ENCODE data around the gene PPP1CA. TPM values are rescaled to one million over a fixed set of nuclear protein-coding genes. Genes with fewer than 3 reads are reported as not detected.

Gene PPP1CA
- total RNA-seq, 1 donor from 2014 or later = 103 TPM

DNA sequence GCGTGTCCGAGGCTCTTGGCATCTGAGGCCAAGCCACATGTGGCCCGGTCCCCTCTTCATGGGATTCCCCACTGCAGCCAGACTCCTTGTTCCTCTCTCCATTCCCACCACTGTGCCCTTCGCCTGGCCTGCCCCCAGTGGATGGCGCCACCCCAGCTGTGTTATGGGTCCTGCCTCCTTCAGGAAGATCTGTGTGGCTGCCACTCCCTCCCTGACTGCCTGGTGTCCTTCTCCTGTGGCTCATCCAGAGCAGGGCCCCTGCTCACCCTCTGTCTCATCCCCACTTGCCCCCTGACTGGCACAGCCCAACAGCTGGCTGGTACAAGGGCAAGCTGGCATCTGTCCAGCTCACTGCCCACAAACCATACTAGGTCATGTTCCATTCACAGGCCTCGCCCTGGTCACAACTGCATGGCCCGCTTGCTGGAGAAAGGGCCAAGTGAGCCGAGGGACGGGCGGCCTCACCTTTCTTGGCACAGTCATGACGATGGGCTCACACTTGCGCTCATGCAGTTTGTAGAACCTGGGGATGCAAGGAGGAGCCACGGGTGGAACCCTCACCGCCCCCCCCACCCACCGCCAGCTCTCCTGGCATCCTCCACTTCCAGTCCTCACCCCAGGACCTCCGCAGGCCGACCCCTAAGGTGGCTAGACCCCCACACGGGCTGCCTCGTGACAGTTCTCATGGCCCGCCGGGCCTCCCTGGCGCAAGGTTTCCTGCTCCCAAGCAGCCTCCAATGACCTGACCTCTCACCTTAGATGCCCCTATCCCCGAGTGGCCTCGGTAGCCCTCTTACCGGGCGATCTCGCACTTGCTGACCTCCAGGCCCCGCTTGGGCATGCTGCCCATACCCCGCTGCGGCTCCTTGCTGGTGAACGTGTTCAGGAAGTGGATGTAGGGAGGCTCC lies 37.9 kb upstream of the PPP1CA start:
- H3K4me1 Mint-ChIP-seq = peaks cover 9% of the 10 kb centered on the region
- DNase-seq (ENCODE audit: low spot score in 2 of 2, unreplicated experiment in 2 of 2) = no peak
- no peak overlapping the region for H3K4me3 Mint-ChIP-seq
- no peaks in the 10 kb centered on the region for H3K27me3 Mint-ChIP-seq (ENCODE audit: low read depth)
- H3K36me3 Mint-ChIP-seq = peaks cover 2% of the 10 kb centered on the region
- H3K27ac Mint-ChIP-seq = peak overlapping the region; percentile 64
- TF ChIP-seq, protein P1, sequence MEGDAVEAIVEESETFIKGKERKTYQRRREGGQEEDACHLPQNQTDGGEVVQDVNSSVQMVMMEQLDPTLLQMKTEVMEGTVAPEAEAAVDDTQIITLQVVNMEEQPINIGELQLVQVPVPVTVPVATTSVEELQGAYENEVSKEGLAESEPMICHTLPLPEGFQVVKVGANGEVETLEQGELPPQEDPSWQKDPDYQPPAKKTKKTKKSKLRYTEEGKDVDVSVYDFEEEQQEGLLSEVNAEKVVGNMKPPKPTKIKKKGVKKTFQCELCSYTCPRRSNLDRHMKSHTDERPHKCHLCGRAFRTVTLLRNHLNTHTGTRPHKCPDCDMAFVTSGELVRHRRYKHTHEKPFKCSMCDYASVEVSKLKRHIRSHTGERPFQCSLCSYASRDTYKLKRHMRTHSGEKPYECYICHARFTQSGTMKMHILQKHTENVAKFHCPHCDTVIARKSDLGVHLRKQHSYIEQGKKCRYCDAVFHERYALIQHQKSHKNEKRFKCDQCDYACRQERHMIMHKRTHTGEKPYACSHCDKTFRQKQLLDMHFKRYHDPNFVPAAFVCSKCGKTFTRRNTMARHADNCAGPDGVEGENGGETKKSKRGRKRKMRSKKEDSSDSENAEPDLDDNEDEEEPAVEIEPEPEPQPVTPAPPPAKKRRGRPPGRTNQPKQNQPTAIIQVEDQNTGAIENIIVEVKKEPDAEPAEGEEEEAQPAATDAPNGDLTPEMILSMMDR (IDR thresholded peaks at IDR 0.05; ENCODE audit: unreplicated experiment) = no peak
- H3K9me3 Mint-ChIP-seq = no peaks in the 10 kb centered on the region

DNA sequence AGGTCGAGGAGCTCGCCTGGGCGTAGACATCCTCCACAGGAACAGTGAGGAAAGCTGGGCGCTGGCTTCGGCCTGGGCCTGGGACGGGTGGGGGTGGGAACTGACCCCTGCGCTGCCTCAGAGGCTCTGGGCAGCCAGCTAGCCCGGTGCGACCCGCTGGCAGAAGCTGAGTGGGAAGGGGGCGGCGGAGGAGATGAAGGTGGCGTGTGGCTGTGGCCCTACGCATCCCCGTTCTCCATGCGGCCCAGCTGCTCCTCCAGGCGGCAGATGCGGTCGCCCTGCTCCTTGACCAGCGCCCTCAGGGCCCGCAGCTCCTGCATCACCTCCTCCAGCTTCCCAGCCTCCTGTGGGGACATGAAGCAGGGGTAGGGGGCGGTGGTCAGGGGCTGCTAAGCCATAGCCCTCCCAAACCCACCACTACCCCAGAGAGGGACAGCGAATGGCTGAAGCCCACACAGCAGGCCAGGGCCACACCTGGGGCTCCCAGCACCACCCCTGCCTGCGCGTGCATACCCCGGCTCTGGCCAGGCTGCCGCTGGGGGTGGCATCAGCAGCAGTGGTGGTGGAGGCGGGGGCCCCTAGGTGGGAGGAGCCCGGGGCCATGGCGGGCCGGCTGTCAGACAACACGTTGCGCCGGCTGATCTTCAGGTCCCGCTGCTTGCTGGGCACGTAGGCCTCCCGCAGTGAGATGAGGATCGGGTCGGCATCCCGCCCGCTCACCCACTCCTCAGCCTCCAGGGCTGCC lies 36.7 kb upstream of the PPP1CA start:
- no peaks in the 10 kb centered on the region for H3K27me3 Mint-ChIP-seq (ENCODE audit: low read depth)
- DNase-seq (ENCODE audit: low spot score in 2 of 2, unreplicated experiment in 2 of 2) = no peak

DNA sequence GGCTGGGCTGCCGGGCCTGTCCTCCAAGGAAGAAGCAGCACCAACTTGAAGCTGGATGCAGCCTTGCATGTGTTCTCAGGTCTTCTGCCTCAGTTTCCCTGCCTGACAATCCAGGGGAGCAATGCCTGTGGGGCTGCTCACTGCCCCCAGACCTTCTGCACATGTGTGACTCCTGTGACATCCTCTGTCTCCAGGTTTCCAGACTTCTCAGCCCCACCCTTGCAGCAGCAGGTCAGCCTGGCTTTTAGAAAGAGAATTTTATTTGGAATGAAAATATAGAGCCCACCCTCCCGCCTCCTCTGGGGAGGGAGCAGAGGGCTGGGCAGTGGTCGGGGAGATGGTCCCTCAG lies 36.1 kb upstream of the PPP1CA start:
- Mint-ChIP-seq H3K27me3 (ENCODE audit: low read depth) (no peaks in the 10 kb centered on the region), H3K27ac (peak overlapping the region; percentile 34), H3K9me3 (no peaks in the 10 kb centered on the region), H3K4me3 (no peak overlapping the region), H3K4me1 (peaks cover 8% of the 10 kb centered on the region), H3K36me3 (peaks cover 2% of the 10 kb centered on the region)
- TF ChIP-seq, protein P1 (IDR thresholded peaks at IDR 0.05; ENCODE audit: unreplicated experiment) = no peak
- no peak for DNase-seq (ENCODE audit: low spot score in 2 of 2, unreplicated experiment in 2 of 2)

More for the DNA sequence above, 36.7 kb upstream of the PPP1CA start:
- Mint-ChIP-seq H3K27ac (no peak overlapping the region), H3K4me3 (no peak overlapping the region), H3K4me1 (peaks cover 9% of the 10 kb centered on the region), H3K36me3 (peaks cover 2% of the 10 kb centered on the region), H3K9me3 (no peaks in the 10 kb centered on the region)
- TF ChIP-seq, protein P1 (IDR thresholded peaks at IDR 0.05; ENCODE audit: unreplicated experiment) = no peak

DNA sequence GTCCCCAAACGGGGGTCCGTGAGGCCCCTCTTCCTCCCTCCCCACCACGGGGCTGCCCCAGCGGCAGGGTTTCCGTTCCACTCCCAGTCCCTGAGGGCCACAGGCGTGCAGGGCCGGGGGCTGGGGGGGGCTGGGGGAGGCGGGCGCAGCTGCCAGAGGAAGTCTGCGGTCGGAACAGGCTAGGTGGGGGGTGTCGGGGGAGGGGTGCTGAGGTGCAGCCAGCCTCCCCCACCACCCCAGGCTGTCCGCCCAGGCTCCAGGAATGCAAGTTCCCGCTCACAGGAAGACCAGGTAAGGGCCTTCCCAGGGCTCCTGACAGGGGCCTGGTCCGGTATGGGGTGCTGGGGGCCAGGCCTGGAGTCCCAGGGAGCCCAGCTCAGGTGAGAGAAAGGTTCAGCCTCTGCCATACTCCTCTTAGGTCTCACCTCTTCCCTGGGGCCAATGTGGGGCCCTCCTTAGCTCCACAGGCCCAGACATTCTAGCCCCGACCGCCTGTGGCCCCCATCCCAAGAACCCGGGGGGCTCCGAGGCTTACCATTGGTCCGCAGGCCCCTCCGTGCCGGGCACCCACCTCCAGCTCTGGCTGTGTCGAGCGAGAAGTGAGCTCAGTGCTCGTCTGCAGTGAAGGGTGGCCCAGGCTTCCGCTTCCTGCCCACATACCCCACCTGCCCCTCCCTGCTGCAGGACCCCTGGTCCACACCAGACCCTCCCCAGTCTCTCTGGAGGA lies 35.6 kb upstream of the PPP1CA start, which contains the start of gene PTPRCAP:
PTPRCAP (minus strand) TSS at position 601 of the 727 bp plus-strand sequence; CDS start at position 538, 63 bp downstream.
- TF ChIP-seq, protein P1 (IDR thresholded peaks at IDR 0.05; ENCODE audit: unreplicated experiment) = no peak
- no peak for DNase-seq (ENCODE audit: low spot score in 2 of 2, unreplicated experiment in 2 of 2)
- Mint-ChIP-seq H3K4me3 (no peak within 1 kb of the TSS), H3K36me3 (peaks cover 3% of the 10 kb centered on the region), H3K9me3 (no peaks in the 10 kb centered on the region), H3K27ac (peak within 1 kb of the TSS; percentile 34), H3K4me1 (peaks cover 3% of the 10 kb centered on the region), H3K27me3 (ENCODE audit: low read depth) (no peaks in the 10 kb centered on the region)

DNA sequence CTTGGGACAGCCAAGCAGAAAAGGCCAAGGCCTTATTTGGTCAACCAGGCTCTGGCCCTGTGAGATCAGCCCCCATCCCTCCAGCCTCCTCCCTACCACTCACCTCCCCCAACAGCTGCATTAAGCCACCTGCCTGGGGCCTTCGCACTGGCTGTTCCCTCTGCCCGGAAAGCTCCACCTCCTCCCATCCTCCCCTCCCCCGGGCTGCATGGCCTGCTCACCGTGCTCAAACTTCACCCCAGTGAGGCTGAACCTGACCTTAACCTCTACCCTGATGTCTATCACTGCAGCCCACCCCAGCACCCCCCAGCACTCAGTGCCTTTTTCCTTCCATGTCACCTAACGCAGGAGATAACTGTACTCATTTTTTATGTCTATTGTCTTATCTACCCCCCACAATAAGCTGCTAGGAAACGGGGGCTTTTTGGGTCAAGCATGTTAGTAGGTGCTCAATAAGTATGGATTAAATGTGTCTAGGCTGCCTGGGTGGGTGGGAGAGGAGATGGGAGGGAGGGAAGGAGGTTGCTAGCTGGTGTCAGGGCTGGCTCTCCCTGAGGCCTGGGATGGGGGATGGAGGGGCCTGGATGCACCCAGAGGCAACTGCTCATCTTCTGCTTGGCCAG lies 34.9 kb upstream of the PPP1CA start:
- H3K9me3 Mint-ChIP-seq = no peaks in the 10 kb centered on the region
- DNase-seq (ENCODE audit: low spot score in 2 of 2, unreplicated experiment in 2 of 2) = no peak
- TF ChIP-seq, protein P1 (IDR thresholded peaks at IDR 0.05; ENCODE audit: unreplicated experiment) = no peak
- peaks cover 3% of the 10 kb centered on the region for H3K4me1 Mint-ChIP-seq
- H3K27me3 Mint-ChIP-seq (ENCODE audit: low read depth) = no peaks in the 10 kb centered on the region
- peak overlapping the region; percentile 21 for H3K27ac Mint-ChIP-seq
- peaks cover 10% of the 10 kb centered on the region for H3K36me3 Mint-ChIP-seq
- no peak overlapping the region for H3K4me3 Mint-ChIP-seq

All from mesothelial cell of epicardium (in vitro differentiated cells).